GM12892 (cell line): ENCODE data around the gene NEK5.

Experiments used
- POLR2A ChIP-seq: IDR thresholded peaks from 2 replicates; pipeline ENCODE4 v1.6.1; 2011; ENCODE audit warnings: low read depth, low read length, control low read depth
- POLR2AphosphoS5 ChIP-seq: IDR thresholded peaks from 2 replicates; pipeline ENCODE4 v1.6.1; 2011; ENCODE audit warnings: low read depth, low read length, control low read depth
- TAF1 ChIP-seq: IDR thresholded peaks from 2 replicates; pipeline ENCODE4 v1.6.1; 2011; ENCODE audit warnings: low read depth, mild to moderate bottlenecking, control low read depth, low read length, borderline replicate concordance

- TF ChIP-seq POLR2A: no peak
- TF ChIP-seq POLR2AphosphoS5: no peak
- TF ChIP-seq TAF1: no peak
Measured at GRCh38 chr13:52096748-52097147, 32.1 kb downstream of the NEK5 start.
